Left lung (tissue), 10 donors: Measurements from ENCODE around the gene GASK1A. TPM values are rescaled to one million over a fixed set of nuclear protein-coding genes. Genes with fewer than 3 reads are reported as not detected.

Experiments
- ATAC-seq: fragments of 200-7000 bp; cut with Tn5 transposase; one replicate; pipeline ENCODE4 v1.9.1; 2020; ENCODE audit warnings: moderate library complexity
- DNase-seq, 4 donors: peaks; one replicate each; pipeline ENCODE4 v3.0.0-alpha.2; 2013 to 2020
- H3K27ac ChIP-seq, 2 donors: fragments of 200-600 bp; sonication (generic) in 1 of 2; one replicate each; pipeline versions ENCODE4 v1.5.0 to v1.8.0; 2020 to 2021
- H3K27me3 ChIP-seq, 2 donors: fragments of 200-600 bp; sonication (generic) in 1 of 2; one replicate each; pipeline versions ENCODE4 v1.5.0 to v1.8.0; 2020 to 2021
- H3K36me3 ChIP-seq, 2 donors: fragments of 200-600 bp; sonication (generic) in 1 of 2; one replicate each; pipeline versions ENCODE4 v1.5.0 to v1.8.0; 2020 to 2021
- H3K4me1 ChIP-seq, 2 donors: fragments of 200-600 bp; one replicate each; pipeline ENCODE4 v1.8.0; 2021
- H3K4me3 ChIP-seq, 2 donors: fragments of 200-600 bp; sonication (generic) in 1 of 2; one replicate each; pipeline versions ENCODE4 v1.5.0 to v1.8.0; 2020 to 2021; ENCODE audit warnings: mild to moderate bottlenecking in 1 of 2
- H3K9me3 ChIP-seq, 2 donors: fragments of 200-600 bp; sonication (generic) in 1 of 2; one replicate each; pipeline versions ENCODE4 v1.5.0 to v1.8.0; 2020 to 2021
- CTCF ChIP-seq, 2 donors: fragments of 200-600 bp; sonication (generic) in 1 of 2; IDR thresholded peaks; one replicate each; pipeline versions ENCODE4 v1.5.0 to v1.8.0; 2021; ENCODE audit warnings: antibody characterized with exemption in 2 of 2
- intact Hi-C, 2 donors: fragments of 100-400 bp; cut with DNase I; formaldehyde crosslinking; loops; one replicate each; pipeline versions ENCODE4 v1.11.2 to v1.14.2; 2022
- polyA plus RNA-seq, 6 donors: library from polyadenylated mRNA; unstranded; fragments of 120-200 nt; gene quantifications; one replicate each; pipeline ENCODE4 v1.2.1, GENCODE V29; 2013; ENCODE audit not compliant: insufficient read length in 6 of 6
- total RNA-seq, 2 donors: library from RNA; stranded (reverse); fragmentation: NEBNext Ultra II Directional; extraction: Animal tissue kit (Norgen Biotek cat#: 25700); gene quantifications; one replicate each; pipeline ENCODE4 v1.2.1, GENCODE V29; 2021
- donor health status: DM: no; HTN: yes; CAD: no.
- donor health status: DM: no; HTN: no; CAD: no.

The GASK1A gene
- total and polyA plus RNA-seq, 8 donors = 3.1 to 12.3 (median 4.2) TPM

DNA sequence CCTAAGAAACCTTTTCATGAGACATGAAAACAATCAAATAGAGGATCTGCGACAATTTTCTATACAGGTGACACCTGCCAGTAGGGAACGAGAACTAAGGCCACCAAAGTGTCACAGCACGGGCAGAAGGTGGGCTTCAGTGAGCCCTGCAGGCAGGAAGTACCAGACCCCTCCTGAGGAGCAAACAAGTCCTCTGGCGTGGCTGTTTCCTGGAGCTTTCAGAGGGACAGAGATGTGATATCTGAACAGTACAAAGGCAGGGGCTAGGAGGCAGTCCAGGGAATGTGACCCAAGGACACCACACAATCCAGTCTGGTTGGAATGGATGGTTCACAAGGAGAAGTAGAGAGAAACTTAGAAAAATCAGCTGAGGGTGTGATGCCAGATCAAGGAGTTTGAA, 110.0 kb downstream of the GASK1A start:
- Histone ChIP-seq H3K27me3 (no peaks in the 10 kb centered on the region), H3K4me3 (no peak overlapping the region), H3K9me3 (no peaks in the 10 kb centered on the region), H3K36me3 (no peaks in the 10 kb centered on the region), H3K4me1 (no peaks in the 10 kb centered on the region), H3K27ac (no peak overlapping the region)
- DNase-seq (no peak), ATAC-seq (no peak)
- intact Hi-C loops = no loop called here
- no peak for TF ChIP-seq CTCF (IDR thresholded peaks at IDR 0.05)

DNA sequence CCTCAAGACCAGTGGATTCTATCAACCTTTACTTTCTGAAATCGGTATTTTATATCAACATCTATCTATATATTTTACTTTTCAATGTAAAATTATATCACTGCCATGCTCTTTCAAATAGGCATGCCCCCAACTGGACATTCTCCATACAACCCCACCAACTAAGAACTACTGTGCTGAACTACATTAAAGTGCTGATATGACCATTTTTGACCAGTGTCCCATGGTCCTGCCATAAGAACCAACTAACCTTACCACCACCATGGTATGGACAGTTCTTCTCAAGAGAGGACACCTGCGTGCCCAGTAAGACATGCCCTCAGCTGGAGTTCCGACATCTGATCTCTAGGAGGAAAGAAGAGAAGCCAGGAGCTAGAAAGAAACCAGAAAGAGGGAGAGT, 111.1 kb downstream of the GASK1A start:
- H3K27ac ChIP-seq = no peak overlapping the region
- no peaks in the 10 kb centered on the region for H3K4me1 ChIP-seq
- no peak for ATAC-seq
- no peak overlapping the region for H3K4me3 ChIP-seq
- no peaks in the 10 kb centered on the region for H3K9me3 ChIP-seq
- no peak for TF ChIP-seq CTCF (IDR thresholded peaks at IDR 0.05)
- no peaks in the 10 kb centered on the region for H3K27me3 ChIP-seq
- DNase-seq = no peak
- intact Hi-C loops = no loop called here
- H3K36me3 ChIP-seq = no peaks in the 10 kb centered on the region

DNA sequence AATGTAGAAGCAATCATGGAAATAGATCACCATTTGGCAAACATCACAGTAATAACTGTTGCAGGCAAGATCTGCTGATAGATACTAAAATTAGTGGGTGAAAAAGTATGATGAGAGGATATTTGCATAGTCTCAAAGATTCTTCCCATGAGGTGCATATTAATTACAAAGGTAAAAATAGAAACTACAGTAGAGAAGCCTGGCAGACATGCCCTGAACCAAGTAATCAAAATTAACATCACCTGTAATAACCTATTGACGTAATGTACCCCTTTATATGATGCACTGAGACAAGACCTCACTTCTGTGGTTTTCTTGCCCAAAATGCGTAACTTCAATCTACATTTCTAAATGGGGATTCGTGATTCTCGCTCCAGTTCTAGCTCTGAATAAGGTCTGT, 112.4 kb downstream of the GASK1A start:
- TF ChIP-seq CTCF (IDR thresholded peaks at IDR 0.05) = no peak
- no peaks in the 10 kb centered on the region for H3K4me1 ChIP-seq
- no peak for ATAC-seq
- no peaks in the 10 kb centered on the region for H3K27me3 ChIP-seq
- intact Hi-C loops = no loop called here
- no peak for DNase-seq
- no peaks in the 10 kb centered on the region for H3K36me3 ChIP-seq
- no peak overlapping the region for H3K27ac ChIP-seq
- no peaks in the 10 kb centered on the region for H3K9me3 ChIP-seq
- H3K4me3 ChIP-seq = no peak overlapping the region

GRCh38 chr3:43093006-43093405, 113.9 kb downstream of the GASK1A start:
- Histone ChIP-seq H3K4me1 (no peaks in the 10 kb centered on the region), H3K9me3 (no peaks in the 10 kb centered on the region), H3K36me3 (no peaks in the 10 kb centered on the region), H3K27me3 (no peaks in the 10 kb centered on the region), H3K4me3 (no peak overlapping the region), H3K27ac (no peak overlapping the region)
- intact Hi-C loops = no loop called here
- ATAC-seq (no peak), DNase-seq (no peak)
- no peak for TF ChIP-seq CTCF (IDR thresholded peaks at IDR 0.05)

GRCh38 chr3:43093974-43094373, 114.9 kb downstream of the GASK1A start:
- no peaks in the 10 kb centered on the region for H3K4me1 ChIP-seq
- no peaks in the 10 kb centered on the region for H3K9me3 ChIP-seq
- no peak overlapping the region for H3K27ac ChIP-seq
- H3K36me3 ChIP-seq = no peaks in the 10 kb centered on the region
- intact Hi-C loops = no loop called here
- no peak for DNase-seq
- H3K27me3 ChIP-seq = no peaks in the 10 kb centered on the region
- ATAC-seq = no peak
- TF ChIP-seq CTCF (IDR thresholded peaks at IDR 0.05) = no peak
- no peak overlapping the region for H3K4me3 ChIP-seq
